GM19043 (cell line): ENCODE measurements around the gene ZNF823.
"Not testable (repeated sequence)": the region's sequence is repeated elsewhere in the genome, so short reads cannot be mapped to it uniquely, and the experiment has no call there.

Source experiments
- ATAC-seq: cut with Tn5 transposase; IDR thresholded peaks from one replicate; pipeline ENCODE4 v1.9.1; 2021; ENCODE audit warnings: low read depth; ENCODE audit not compliant: unreplicated experiment

The ZNF823 gene

DNA sequence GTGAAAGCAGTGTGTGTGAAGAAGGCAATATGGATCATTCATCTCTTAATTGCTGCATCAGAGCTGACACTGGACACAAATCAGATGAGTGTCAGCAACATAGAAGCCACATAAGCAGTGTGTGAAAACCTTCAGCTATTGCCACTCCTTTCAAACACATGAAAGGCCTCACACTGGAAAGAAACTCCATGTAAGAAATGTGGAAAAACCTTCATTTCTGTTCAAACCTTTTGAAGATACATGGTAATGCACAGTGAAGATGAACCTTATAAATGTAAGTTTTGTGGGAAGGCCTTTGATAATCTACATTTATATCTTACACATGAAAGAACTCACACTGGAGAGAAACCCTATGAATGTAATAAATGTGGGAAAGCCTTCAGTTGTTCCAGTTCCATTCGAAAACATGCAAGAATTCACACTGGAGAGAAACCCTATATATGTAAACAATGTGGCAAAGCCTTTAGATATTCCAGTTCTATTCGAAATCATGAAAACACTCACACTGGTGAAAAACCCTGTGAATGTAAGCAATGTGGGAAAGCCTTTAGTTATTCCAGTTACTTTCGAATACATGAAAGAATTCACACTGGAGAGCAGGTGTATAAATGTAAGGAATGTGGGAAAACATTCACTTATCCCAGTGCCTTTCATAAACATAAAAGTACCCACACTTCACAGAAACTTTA, 53.6 kb downstream of the ZNF823 start:
- no peak for ATAC-seq

- ATAC-seq: no peak
Measured at GRCh38 chr19:11680689-11681302, 58.0 kb downstream of the ZNF823 start.

GRCh38 chr19:11678504-11678903, 60.2 kb downstream of the ZNF823 start:
- ATAC-seq: no peak

DNA sequence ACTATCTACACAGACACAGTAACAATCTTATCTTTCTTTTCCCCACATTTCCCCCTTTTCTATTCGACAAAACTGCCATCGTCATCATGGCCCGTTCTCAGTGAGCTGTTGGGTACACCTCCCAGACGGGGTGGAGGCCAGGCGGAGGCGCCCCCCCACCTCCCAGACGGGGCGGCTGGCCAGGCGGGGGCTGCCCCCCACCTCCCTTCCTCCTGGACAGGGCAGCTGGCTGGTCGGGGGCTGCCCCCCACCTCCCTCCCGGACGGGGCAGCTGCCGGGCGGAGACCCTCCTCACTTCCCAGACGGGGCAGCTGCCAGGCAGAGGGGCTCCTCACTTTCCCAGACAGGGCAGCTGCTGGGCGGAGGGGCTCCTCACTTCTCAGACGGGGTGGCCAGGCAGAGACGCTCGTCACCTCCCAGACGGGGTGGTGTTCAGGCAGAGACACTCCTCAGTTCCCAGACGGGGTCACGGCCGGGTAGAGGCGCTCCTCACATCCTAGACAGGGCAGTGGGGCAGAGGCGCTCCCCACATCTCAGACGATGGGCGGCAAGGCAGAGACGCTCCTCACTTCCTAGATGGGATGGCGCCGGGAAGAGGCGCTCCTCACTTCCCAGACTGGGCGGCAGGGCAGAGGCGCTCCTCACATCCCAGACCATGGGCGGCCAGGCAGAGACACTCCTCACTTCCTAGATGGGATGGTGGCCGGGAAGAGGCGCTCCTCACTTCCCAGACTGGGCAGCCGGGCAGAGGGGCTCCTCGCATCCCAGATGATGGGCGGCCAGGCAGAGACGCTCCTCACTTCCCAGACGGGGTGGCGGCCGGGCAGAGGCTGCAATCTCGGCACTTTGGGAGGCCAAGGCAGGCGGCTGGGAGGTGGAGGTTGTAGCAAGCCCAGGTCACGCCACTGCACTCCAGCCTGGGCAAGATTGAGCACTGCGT, 61.8 kb downstream of the ZNF823 start:
- ATAC-seq: not testable (repeated sequence)

GRCh38 chr19:11675569-11675968, 63.2 kb downstream of the ZNF823 start:
- no peak for ATAC-seq

- no peak for ATAC-seq
Measured at GRCh38 chr19:11674067-11674492, 64.7 kb downstream of the ZNF823 start.

- no peak for ATAC-seq
Measured at GRCh38 chr19:11673608-11674041, 65.1 kb downstream of the ZNF823 start.
